Hematopoietic multipotent progenitor cell treated with erythropoietin and hydrocortisone succinate and interleukin-3 and kit ligand, for 6 days (in vitro differentiated cells): Measurements from ENCODE around the gene ITGA11.
A peak's percentile ranks its signal among the peaks of the same experiment; 100 is the strongest.

Experiments used
- DNase-seq: peaks from one replicate; pipeline ENCODE4 v3.0.0-alpha.2; 2015

The ITGA11 gene

GRCh38 chr15:68259883-68260282 is 172.1 kb downstream of the ITGA11 start:
- no peak for DNase-seq

GRCh38 chr15:68258692-68259091 is 173.3 kb downstream of the ITGA11 start:
- DNase-seq, result no peak

- DNase-seq, result peak; percentile 91
Measured at GRCh38 chr15:68256675-68257450, 175.1 kb downstream of the ITGA11 start.

- peak; percentile 91 for DNase-seq
Measured at GRCh38 chr15:68252925-68253534, 178.9 kb downstream of the ITGA11 start.

- no peak for DNase-seq
Measured at GRCh38 chr15:68249058-68249713, 182.8 kb downstream of the ITGA11 start.
